AG04450 (cell line): ENCODE results near the gene PPP1R26. TPM values are rescaled to one million over a fixed set of nuclear protein-coding genes. Genes with fewer than 3 reads are reported as not detected.

Experiments
- CTCF ChIA-PET: fragments of 300-600, 350-600 bp; formaldehyde crosslinking; extraction: SDS; loops from one replicate; lab custom pipeline; 2022; ENCODE audit warnings: antibody characterized with exemption, inconsistent platforms; lab: Charles Lee
- POLR2A ChIA-PET: fragments of 350-600 bp; formaldehyde crosslinking; extraction: SDS; loops from one replicate; lab custom pipeline; 2021; ENCODE audit warnings: antibody characterized with exemption, inconsistent platforms; lab: Yijun Ruan, JAX
- DNase-seq: peaks from one replicate; pipeline ENCODE4 v3.0.0-alpha.2; 2011; ENCODE audit warnings: low read depth, low spot score
- H3K27ac ChIP-seq: one replicate; pipeline ENCODE4 v1.5.1; 2012; ENCODE audit warnings: low read depth, low read length, control low read depth
- H3K27me3 ChIP-seq: one replicate; pipeline ENCODE4 v1.6.0; 2012; ENCODE audit warnings: low read length; ENCODE audit not compliant: control insufficient read depth, insufficient read depth
- H3K4me3 ChIP-seq: 2 replicates; pipeline ENCODE4 v1.5.1; 2011; ENCODE audit warnings: mild to moderate bottlenecking, low read depth, low read length, control low read depth
- H3K9me3 ChIP-seq: 2 replicates; pipeline ENCODE4 v1.5.1; 2012; ENCODE audit warnings: low read length; ENCODE audit not compliant: control insufficient read depth, insufficient read depth
- CTCF ChIP-seq: IDR thresholded peaks from 2 replicates; pipeline ENCODE4 v1.5.1; 2011; ENCODE audit warnings: low read depth, low read length, control low read depth, inconsistent platforms
- polyA plus RNA-seq: library from polyadenylated mRNA; depleted of rRNA; stranded (reverse); fragments of >200 nt; gene quantifications from 2 replicates; pipeline ENCODE4 v1.2.3, GENCODE V29; 2011

The PPP1R26 gene
- polyA plus RNA-seq, 1 experiment = 3.3 TPM

GRCh38 chr9:135468854-135469521 is 10.6 kb upstream of the PPP1R26 start:
- no peak overlapping the region for H3K27ac ChIP-seq
- ChIA-PET POLR2A (no interaction called here), CTCF (interaction anchor here (0.8 to 0.9 kb wide), 2 partner anchors 11 to 56 kb away, joined by 3 read pairs; no protein-coding TSS in a partner anchor)
- TF ChIP-seq CTCF = no peak
- DNase-seq = no peak
- peaks cover 4% of the 10 kb centered on the region; the same call in 1 of the 2 replicates for H3K9me3 ChIP-seq
- H3K4me3 ChIP-seq = peak overlapping the region; percentile 21
- H3K27me3 ChIP-seq = no peaks in the 10 kb centered on the region

- no peak for DNase-seq
These were observed 7.6 kb upstream of the PPP1R26 start for GRCh38 chr9:135471791-135472640.

GRCh38 chr9:135473972-135474543 is 5.5 kb upstream of the PPP1R26 start:
- Histone ChIP-seq H3K9me3 (no peaks in the 10 kb centered on the region; the same call in 1 of the 2 replicates), H3K27ac (no peak overlapping the region), H3K4me3 (no peak overlapping the region), H3K27me3 (peaks cover 2% of the 10 kb centered on the region)
- CTCF ChIA-PET = no interaction called here
- TF ChIP-seq CTCF = no peak
- DNase-seq = no peak
- POLR2A ChIA-PET = no interaction called here

More at GRCh38 chr9:135471791-135472640, 7.6 kb upstream of the PPP1R26 start:
- TF ChIP-seq CTCF = no peak
- ChIA-PET POLR2A (no interaction called here), CTCF (interaction anchor here (0.6 kb wide), 1 partner anchor 22 kb away, joined by 6 read pairs; no protein-coding TSS in a partner anchor)
- Histone ChIP-seq H3K9me3 (no peaks in the 10 kb centered on the region; the same call in 1 of the 2 replicates), H3K27me3 (peaks cover 2% of the 10 kb centered on the region), H3K27ac (no peak overlapping the region), H3K4me3 (no peak overlapping the region)

- ChIA-PET POLR2A (no interaction called here), CTCF (no interaction called here)
- no peak overlapping the region for H3K27ac ChIP-seq
- no peak for DNase-seq
- TF ChIP-seq CTCF = peak; percentile 55
- H3K4me3 ChIP-seq = no peak overlapping the region
- H3K9me3 ChIP-seq = no peaks in the 10 kb centered on the region; the same call in 1 of the 2 replicates
- peaks cover 2% of the 10 kb centered on the region for H3K27me3 ChIP-seq
These were observed 4.7 kb upstream of the PPP1R26 start for GRCh38 chr9:135474915-135475314.
